Mesenteric fat pad (tissue), 1 donor: Measurements from ENCODE around the gene SNX9. TPM values are rescaled to one million over a fixed set of nuclear protein-coding genes. Genes with fewer than 3 reads are reported as not detected.
"Not testable (repeated sequence)": the region's sequence is repeated elsewhere in the genome, so short reads cannot be mapped to it uniquely, and the experiment has no call there.

Source experiments
- DNase-seq: peaks from one replicate; pipeline ENCODE4 v3.0.0-alpha.2; 2020; ENCODE audit warnings: low spot score
- total RNA-seq: library from RNA; stranded (reverse); fragmentation: NEBNext Ultra II Directional; extraction: Animal tissue kit (Norgen Biotek cat#: 25700); gene quantifications from one replicate; pipeline ENCODE4 v1.2.1, GENCODE V29; 2021
- donor health status: DM: yes; HTN: yes; CAD: no.

The SNX9 gene
- total RNA-seq, 1 donor from 2014 or later, result 86.9 TPM

GRCh38 chr6:157853902-157854502 lies 31.0 kb downstream of the SNX9 start:
- no peak for DNase-seq

GRCh38 chr6:157855325-157855724 lies 32.3 kb downstream of the SNX9 start:
- no peak for DNase-seq

GRCh38 chr6:157855804-157856203 lies 32.8 kb downstream of the SNX9 start:
- DNase-seq, result not testable (repeated sequence)

GRCh38 chr6:157858664-157859063 lies 35.6 kb downstream of the SNX9 start:
- not testable (repeated sequence) for DNase-seq

DNA sequence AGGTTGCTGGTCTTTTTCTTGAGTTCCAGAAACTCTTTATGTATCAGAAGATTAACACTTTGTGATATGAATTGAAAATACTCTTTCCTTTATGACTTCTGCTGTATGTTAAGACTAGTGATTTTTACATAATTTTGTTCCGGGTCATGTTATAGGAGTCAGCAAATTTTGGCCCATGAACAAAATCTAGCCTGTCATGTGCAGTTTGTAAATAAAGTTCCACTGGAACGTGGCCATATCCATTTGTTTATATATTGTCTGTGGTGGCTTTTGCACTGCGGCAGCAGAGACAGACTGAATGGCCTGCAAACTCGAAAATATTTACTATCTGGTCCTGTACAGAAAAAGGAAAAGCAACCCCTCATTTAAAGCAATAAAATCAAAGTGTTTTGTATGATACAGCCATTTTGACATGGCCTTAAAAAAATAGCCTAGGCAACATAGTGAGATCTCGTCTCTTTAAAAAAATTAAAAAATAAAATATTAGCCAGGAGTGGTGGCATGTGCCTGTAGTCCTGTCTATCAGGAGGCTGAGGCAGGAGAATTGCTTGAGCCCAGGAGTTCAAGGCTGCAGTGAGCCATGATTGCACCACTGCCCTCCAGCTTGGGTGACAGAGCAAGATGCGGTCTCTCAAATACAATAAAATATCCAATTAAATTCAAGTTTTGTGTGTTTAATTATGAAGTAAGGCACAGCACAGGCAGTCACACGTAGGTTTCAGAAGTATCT lies 36.9 kb downstream of the SNX9 start:
- DNase-seq, result no peak

GRCh38 chr6:157860505-157860991 lies 37.5 kb downstream of the SNX9 start:
- DNase-seq, result no peak

DNA sequence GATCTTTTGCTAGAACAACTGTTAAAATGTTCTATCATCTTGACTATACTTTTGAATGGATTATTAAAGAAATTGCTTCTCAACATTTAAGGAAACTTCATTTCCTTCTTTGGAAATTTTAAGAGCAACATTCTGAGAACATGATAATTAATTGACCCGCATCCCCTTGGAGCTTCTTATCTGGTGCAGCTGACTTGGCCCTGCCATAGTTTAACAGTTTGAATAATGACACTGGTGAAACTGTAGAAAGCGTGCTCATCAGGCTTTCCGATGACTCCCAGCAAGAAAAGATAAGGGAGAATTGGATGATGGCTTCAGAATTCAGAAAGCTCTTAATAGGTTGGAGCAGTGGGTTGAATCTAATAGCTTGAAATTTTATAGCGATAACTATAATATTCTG lies 38.1 kb downstream of the SNX9 start:
- no peak for DNase-seq

- no peak for DNase-seq
Observed at GRCh38 chr6:157861814-157862213, 38.8 kb downstream of the SNX9 start.

DNA sequence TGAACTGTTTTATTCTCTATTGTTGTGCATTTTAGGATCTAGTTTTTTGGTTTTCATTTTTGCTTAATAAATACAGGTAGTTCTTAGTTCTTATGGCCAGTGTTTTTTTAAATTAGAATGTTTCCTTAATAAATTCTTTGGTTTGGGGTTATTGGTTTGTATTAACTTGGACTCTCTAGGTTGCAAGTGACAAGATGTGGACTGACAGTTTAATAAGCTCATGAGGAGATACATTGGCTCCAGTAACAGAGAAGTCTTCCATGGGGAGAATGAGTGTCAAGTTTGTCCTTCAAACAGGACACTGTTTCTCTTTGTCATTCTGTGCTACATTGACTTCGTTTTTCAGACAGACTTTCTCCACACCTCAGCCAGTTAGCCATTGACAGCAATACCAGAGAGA lies 39.7 kb downstream of the SNX9 start:
- no peak for DNase-seq

DNA sequence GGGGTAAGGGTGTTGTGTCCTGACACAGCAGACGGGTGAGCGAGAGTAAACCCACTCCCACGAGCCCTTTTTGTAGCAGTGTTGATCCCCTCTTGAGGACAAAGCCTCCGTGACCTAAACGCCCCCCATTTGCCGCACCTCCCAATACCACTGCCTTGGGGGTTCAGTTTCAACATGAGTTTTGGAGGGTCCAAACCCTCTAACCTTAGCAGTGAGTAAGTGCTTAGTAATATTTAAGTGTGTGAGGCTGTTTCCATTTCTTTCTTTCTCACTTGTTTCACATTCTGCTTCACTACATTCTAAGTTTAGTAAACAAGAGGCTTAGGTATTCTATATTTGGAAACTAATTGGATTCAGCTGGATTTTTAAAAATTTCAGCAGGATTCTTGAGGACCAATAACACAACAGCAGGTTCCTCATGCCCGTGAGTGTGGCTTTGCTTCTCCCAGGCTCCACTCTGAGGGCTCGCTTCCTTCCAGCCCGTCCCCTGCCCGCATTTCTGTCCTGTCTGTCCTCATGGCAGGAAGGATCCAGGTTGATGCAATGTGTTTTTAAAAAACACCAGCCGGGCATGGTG lies 41.2 kb downstream of the SNX9 start:
- no peak for DNase-seq

DNA sequence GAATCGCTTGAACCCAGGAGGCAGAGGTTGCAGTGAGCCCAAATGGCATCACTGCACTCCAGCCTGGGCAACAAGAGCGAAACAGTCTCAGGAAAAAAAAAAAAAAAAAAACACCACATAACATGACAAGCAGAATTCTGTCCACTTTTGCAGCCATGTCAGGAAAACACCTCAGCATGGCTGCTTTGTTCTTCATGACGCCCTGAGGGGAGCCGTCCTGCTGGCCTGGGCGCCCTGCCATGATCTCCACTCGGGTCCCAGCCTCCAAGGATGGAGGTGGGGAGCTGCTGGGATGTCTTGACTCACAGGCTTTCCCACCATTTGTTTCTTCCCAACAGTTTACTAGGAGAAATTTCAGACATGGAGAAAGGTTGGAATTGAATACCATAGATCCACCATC lies 42.2 kb downstream of the SNX9 start:
- DNase-seq, result no peak

DNA sequence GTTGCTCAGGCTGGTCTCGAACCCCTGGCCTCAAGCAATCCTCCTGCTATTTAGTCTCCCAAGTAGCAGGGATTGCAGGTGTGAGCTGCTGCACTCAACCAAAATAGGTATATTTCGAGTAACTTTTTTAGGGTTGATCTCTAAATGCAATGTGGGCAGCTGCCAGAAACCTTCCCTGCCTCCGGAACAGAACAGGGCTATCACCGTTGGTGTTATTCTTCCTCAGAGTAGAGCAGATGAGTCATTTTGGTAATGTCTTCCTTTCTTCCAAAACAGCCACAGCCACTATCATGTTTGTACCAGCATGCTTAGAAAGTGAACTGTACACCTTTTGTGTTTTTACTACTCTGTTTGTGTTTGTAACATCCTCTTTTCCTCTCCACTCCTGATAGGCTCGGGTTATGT lies 44.1 kb downstream of the SNX9 start:
- DNase-seq, result no peak

DNA sequence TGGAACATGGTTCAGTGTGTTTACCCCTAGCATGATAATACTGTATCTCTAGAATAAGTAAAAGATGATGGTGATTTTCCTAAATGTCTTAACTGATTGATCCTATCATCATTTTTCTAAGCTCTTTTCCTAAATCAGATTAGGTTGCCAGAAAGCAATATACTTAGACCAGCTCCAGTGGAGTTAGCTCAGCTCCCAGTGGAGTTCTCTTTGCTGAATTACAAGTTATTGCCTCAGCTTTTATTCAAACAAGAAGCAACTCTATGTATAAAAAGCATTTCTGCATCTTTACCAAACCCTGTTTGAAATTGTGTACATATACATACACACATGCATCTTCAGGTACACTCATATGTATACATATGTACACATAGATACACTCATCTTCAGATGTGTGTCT lies 44.9 kb downstream of the SNX9 start:
- no peak for DNase-seq

DNA sequence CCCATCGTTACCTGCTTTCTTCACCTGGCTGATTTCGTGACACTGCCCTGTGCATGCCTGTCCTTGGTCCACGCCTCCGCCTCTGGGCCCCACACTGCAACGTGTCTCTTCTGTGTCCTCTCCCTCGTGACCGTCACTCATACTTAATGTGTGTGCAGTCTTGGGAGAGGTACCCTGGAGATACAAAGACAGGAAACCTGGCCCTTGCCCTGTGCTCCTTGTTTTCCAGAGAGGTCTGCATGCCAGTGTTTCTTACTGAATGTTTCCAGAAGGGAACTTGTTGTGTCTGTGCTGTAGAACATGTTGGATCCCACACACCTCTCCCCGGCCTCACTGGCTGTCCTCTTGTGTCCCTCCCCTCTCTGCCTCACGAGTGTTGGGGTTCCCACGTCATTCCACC lies 45.8 kb downstream of the SNX9 start:
- no peak for DNase-seq

- DNase-seq, result no peak
Observed at GRCh38 chr6:157869673-157870302, 46.7 kb downstream of the SNX9 start.

- no peak for DNase-seq
Observed at GRCh38 chr6:157873735-157874344, 50.8 kb downstream of the SNX9 start.

DNA sequence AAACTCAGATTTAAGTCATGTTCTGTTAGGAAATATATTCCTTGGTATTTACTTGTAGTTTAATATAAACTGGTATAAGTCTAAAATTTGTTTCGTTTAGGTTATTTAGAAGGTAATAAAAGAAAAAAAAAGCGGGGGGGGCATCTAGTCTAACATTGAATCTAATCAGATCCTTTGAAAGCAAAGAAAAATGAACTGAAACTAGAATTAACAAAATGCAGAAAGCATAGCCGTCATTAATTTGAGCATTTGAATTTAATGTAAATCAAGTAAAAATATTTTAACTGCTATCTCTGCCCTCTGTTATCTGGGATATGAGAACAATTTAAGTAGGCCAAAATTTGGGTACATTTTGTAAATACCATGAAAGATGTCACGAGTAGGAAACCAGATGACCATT lies 54.1 kb downstream of the SNX9 start:
- DNase-seq, result no peak

GRCh38 chr6:157877573-157878438 lies 54.8 kb downstream of the SNX9 start:
- DNase-seq, result no peak

GRCh38 chr6:157879034-157879872 lies 56.2 kb downstream of the SNX9 start:
- DNase-seq, result no peak

DNA sequence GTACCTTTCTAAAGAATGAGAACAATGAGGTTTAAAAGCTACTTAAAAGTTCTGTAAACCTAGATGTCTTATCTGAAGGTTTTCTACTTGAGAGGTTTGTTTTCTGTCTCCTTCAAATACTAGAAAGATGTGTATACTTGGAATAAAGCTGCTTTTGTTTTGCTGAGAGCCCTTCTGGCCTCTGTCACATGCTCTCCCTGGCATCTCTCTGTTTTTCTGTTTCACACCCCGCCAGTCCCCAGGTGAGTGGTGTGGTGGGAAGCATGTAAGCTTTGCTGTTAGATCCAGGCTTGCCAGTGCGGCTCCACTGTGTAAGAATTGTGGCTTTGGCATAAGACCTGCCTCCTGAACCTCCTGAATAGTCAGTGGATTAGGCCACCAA lies 56.8 kb downstream of the SNX9 start:
- DNase-seq, result no peak
